Measurements from ENCODE around the gene ZNF804A.

The ZNF804A gene

DNA sequence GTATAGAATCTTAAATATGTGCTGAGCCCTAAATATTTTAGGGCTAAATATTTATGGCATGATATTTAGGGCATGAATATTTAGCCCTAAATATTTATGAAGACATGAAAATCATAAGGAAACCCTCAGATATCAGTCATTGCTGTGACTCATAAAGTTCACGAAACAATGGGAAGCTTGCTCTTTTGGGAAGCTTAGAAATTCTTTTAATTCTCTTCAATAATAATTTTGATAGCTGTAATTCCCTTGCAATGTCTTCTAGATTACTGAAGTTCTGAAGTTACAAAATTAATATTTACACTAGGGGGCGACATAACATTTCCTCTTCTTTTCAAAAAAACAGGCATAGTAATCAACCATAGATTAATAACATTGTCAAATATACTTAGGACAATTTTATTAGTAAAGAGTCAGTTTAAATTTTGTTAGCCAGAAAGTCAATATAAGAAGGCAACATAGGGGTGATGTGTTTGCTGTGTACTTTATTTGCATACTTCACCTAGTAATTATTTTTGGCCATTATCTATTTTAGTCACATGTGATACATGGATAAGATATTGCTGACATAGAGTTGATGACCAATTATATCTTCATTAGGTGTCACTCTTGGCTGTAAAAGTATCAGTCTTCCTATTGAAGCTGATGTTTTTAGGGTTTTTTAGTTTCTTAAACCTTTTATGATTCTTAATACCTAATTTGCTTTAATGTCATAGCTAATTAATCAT lies 13.2 kb downstream of the ZNF804A start:
- FAIRE-seq = no peak

DNA sequence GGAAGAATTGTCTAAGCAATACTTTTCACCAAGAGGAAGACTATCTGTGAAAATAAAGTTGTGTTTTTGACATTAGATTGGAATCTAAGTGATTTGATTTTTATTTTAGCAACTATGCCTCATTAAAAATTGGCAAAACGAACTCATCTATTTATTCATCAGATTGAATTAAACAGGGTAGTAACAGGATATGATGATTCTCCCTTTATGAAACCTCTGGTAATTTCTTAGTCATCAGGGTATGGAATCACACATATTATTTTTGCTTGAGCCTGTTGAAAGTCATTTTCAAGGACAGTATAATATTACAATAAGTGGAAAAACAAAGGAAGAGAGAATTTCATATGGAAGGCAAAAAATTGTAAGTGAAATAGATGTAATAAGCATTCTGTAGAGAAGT lies 22.0 kb downstream of the ZNF804A start:
- FAIRE-seq = no peak

DNA sequence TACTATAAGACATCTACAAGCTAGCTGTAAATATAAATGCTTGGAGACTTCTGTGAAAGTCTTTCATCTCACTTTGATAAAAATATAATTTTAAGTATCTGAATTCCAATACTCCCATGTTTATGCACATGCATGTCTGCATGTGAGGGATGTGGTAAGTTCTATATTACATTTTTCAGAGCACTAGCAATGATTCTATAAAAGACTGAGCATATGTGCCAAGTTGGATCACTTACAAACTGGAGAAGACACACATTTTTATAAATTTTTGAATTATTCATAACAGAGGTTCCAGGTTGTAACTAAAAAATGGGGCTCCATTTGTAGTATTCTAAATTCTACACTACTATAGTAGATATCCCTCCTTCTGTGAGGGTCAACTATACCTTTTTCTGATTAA lies 26.0 kb downstream of the ZNF804A start:
- no peak for FAIRE-seq

DNA sequence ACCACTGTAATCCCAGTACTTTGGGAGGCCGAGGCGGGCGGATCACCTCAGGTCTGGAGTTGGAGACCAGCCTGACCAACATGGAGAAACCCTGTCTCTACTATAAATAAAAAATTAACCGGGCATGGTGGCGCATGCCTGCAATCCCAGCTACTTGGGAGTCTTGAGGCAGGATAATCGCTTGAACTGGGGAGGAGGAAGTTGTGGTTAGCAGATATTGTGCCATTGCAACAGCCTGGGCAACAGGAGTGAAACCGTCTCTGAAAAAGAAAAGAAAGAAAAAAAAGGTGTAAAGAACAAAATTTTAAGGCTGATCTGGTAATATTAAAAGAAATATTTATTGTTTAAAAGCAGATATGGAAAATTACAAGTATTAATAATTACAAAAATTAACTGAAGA lies 29.7 kb downstream of the ZNF804A start:
- FAIRE-seq = no peak

DNA sequence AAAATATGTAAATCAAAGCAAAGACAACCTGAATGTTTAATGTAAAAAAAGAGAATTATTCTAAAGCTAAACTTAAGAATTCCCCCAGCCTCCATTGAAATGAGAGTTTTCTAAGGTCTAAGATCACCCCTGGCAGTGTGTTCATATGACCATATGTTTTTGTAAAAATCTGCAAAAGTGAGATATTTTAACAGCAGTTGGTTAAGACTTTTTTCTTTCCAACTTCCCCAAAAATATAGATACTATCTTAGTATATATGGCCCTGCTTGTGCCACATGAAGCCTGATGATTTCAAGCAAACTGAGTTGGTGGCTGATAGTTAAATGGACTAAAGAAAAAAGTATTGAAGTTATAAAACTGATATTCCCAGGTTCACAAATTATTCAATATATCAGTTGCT lies 35.4 kb downstream of the ZNF804A start:
- no peak for FAIRE-seq

DNA sequence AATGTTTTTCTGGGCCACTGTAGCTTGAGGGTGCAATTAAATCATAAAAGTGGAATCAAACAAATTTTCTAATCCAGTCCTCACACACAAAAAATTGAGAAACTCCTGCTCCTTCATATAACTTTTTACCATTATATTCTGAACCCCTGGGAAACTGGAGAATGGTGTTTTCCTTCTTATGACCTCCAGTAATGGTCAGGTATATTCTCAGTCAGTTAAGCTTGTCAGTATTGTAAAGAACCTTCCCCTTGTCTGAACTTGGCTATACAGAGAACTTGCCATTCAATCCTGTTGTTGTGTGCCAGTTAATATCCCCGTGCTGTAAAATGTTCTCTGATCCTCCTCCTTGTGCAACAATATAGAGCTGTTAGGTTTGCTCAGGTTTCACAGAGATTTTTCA lies 39.5 kb downstream of the ZNF804A start:
- FAIRE-seq = no peak

DNA sequence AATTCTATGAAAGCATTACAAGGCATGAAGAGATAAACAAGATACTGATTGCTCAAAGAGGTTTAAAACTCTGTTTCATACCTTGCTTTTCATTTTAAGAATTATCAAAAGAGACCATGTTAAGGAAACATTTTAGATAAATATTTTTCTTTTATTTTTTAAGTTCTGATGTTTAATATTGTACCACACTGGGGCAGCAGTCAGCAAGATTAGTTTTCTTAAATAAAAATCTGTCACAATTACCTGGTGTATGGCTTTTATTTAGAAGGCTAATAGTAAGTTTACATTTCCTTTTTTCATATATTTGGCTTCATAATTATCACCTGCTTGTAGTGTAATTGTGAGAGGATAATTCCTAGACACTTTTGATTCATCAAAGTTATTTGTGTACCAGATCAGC lies 46.4 kb downstream of the ZNF804A start:
- no peak for FAIRE-seq

DNA sequence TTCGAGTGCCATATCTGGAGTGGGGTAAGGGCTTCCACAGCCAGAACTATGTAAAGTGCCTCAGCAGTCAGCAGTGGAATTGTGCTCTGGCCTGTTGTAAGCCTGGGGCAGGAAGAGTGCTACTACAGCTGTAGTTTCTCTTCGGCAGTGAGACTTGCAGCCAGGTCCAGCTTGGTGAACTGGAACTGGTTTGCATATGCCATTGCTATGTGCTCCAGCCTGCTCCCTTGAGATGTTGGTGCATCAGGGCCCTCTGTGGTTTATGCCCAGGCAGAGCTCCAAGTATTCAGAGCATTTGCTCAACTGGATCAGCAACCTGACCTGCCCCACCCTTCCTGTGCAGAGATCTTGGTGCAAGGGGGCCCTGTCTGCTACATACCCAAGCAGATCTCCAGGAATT lies 47.8 kb downstream of the ZNF804A start:
- no peak for FAIRE-seq

DNA sequence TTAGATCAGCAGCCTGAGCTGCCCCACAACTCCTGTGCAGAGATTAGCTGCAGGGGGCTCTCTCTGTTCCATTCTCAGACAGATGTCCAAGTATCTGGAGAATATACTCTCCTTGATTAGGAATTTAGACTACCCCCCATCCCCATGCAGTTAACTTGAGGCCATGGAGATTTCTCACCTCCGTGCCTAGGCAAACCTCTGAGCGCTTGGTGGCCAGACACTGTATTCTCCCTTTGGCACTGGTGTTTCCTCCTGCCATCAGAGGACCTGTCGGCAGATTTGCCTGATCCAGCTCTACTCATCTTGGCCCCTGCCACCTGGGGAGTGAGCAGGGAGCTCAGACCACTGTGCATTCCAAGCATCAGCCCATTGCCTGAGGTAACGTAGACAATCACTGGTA lies 48.3 kb downstream of the ZNF804A start:
- FAIRE-seq = no peak

DNA sequence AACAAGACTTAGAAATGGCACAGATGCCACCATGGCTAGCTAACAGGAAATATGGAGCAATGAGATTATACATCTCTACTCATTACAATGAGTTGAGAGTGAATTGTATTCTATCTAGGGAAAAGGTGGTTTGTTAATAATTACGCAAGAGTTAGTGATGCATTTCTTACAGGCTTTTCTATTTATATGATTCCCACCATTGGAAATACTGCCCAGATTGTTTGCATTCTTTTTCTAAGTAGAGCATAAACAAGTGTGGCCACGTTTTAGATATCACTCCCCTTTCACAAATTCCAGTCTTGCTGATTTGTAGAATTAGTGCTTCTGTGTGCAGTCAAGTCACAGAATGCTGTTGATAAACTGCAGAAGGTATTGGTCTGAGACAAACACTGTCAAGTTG lies 56.6 kb downstream of the ZNF804A start:
- FAIRE-seq = no peak

DNA sequence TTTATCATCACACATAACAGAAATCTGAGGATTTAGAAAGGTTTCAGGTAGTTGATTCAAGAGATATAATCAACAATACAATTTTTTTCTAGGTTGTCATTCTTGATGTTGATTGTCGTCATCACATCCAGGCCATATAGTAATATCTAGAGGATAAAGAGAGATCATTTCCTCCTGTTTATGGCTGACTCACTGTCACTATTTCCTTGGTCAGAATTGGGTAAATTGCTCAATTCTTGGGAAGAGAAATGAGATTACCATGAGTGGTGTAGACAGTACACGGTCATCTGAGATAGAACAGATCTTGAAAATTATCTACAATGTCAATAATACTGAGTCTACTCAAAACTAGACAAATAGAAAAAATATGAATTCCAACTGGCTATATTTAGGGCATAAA lies 78.8 kb downstream of the ZNF804A start:
- FAIRE-seq = no peak

DNA sequence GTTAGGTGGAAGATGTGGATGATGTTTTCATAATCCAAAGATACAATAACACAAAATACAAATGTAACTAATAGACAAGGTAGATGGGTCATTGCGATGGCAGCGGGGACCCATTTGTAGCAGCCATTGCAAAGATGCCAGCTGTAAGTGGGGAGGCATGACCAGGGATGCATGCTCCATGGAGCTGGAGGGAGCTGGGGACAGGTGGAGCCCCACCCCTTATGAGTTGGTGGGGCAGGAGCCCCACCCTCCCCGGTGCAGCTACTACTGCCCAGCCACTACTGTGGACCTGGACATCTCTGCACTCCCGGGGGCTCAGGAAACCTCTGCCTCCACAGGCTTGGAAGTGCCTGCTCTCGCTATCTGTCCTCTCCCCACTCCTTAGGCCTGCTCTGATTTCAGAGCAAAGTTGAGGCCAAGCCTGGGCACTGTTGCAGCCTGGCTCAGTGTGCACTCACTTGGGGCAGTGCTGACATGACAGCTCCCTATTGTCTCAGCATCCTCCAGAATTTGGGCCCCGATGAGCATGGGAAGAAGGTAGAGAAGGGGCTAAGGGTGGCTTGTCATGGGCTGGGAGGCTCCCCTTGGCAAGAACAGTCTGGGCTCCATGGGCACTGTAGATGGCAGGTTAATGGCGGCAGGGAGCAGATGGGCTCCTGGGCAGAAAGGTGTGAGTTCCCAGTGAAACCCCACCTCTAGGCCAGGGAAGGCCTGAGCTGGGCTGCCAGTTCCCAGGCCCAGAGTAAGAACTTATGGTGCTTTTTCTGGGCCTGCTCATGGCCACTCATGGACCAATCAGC lies 81.1 kb downstream of the ZNF804A start:
- no peak for FAIRE-seq

DNA sequence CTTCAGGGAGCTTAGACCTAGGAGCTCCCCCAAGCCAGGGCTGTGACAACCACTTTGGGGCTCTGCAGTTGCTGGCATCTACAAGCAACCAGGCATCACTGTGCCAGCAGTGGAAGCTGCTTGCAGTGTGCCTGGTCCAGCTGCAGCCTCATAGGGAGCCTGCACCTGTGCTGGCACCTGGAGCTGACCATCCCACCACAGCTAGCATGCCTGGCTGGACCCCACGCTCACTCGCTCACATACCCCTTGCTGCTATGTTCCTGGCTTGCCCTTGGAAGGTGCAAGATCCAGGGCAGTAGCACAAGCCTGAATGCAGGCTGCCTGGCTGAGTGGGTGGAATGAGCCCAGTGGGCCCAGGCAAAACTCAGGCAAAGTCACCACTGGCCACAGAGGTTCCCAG lies 82.5 kb downstream of the ZNF804A start:
- FAIRE-seq = no peak

DNA sequence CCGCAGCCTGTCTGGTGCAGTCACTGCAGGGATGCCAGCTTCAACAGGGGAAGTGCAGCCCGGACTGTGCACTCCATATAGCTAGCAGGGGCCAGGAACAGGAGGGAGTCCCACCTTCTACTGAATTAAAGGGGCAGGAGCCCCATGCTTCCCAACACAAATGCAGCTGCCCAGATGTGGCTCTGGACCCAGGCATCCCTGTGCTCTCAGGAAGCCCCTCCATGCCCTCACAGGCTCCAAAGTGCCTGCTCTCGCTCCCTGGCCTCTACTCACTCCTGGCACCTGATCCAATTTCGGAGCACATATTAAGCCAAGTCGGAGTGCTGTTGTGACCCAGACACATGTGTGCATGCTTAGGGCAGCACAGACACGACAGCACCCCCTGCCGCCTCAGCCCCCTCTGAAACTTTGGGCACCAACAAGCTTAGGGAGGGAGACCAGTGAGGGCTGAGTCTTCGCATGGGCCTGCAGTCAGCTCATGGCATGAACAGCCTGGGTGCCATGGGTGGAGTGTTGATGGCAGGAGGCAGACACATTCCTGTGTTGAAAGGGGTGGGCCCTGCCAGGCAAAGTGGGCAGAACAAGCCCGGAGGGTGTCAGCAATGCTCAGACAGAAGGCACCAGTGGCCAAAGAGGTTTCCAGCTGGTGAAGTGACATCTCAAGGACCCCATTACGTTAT lies 83.5 kb downstream of the ZNF804A start:
- no peak for FAIRE-seq

DNA sequence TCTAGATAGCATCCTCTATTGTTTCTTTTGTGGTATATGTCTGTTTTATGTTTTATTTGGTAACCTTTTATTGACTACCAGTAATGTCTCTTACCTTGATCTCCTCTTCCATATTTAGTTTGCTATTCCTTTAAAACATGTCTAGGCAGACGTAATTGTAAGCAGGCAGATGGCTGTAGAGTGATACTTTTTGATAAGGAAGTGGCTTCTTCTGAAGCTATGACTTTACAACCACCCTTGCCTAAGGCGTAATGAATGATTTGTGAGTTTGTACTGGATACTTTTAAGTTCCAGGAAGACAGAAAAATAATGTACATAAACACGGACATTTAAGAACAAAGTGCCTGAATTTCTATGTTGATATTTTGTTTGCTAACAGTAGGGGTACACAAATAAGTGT lies 85.6 kb downstream of the ZNF804A start:
- no peak for FAIRE-seq

DNA sequence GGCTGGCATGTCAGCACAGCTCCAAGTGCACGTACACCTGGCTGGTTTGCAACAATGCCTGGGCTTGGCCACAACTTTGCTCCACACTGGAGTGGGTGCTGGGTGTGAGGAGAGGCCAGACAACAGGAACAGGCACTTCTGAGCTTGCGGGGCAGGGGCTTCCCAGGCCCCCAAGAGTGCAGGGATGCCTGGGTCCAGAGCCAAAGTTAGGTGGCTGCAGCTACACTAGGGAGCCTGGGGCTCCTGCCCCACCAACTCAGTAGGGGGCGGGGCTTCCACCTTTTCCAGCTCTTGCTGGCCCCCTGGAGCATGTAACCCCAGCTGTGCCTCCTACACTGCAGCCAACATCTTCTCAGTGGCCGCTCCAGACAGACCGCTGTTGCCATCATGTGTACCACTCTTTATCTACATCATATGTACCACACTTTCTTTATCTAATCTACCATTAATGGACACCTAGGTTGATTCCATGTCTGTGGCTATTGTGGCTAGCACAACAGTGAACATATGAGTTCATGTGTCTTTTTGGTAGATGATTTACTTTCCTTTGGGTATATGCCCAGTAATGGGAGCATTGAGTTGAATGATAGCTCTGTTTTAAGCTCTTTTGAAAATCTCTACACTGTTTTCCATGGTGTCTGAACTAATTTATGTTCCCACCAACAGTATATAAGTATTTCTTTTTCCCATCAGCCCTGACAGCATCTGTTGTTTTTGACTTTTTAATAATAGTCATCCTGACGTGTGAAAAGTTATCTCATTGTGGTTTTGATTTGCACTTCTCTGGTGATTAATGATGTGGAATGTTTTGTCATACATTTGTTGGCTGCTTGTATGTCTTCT lies 87.9 kb downstream of the ZNF804A start:
- FAIRE-seq = no peak

DNA sequence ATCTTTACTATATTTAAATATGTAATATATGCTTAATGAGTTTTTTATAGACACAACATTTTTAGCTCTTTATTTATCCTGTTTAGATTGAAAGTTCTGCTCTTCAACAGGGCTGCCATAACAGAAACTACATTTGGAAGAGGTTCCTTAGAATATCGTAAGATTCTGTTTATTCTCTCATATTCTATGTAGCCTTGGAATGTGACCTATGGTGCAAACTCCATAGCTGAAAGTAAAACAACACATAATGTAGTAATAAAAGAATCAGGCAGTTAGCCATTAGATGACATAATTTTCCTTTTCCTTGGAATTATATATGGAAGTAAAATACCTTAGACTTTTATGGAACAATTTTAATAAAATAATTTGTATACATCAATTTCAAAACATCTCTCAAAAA lies 91.3 kb downstream of the ZNF804A start:
- no peak for FAIRE-seq

DNA sequence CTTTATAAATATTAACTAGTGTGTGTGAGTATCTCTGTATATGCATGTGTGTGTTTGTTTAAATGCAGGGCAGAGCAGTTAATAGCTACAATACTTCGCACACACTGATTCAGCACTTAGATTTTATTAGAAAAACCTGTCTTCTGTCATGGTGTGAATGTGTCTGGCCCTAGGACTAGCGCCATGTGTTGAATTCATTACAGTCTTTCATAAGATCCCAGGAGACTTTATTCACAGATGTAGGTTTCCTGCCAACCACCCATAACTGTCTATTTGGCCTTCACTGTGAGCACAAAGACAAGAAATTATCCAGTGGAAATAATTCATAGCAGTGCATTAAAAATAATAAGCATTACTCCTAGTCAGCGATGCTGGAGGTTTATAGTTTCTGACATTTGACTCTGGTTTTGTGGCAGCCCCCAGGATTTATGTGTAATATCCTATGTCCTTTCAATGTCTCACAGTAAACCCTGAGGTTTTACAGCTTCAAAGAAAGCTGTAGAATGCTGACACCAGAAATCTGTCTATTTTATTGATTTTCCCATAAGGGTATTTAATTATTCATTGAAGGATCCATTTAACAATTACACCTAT lies 93.9 kb downstream of the ZNF804A start:
- no peak for FAIRE-seq

DNA sequence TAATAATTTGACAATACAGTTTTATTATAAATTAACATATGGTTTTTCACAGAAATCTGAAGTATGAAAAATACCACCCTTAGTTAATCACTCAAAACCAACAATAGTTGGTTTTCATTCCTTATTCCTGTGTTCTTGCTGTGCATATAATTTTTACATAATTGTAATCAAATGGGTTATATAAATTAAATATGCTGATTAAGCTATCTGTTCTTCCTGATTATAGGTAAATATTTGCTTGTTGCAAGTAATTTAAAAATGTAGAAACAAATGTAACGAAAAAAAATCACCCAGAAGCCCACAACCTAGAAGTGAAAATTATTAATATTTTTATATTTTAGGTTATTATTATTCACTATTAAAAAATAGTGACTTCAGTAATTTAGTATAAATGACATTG lies 98.3 kb downstream of the ZNF804A start:
- no peak for FAIRE-seq

DNA sequence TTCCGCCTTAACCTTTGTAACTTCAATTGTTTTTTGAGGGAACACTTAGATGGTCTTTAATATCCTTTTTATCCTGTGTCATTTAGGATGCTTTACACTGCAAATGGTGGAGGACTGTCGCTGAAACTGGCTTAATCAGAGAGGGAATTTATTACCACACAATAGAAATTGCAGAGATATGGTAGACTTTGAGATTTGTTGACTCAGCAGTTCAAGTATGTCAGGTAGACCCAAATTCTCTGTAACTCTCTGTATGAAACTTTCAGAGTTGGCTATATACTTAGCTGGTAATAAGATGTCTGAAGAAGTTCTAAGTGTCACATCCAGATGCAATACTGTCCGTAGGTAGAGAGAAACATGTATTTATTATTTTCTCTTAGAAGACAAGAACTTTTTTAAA lies 100.1 kb downstream of the ZNF804A start:
- no peak for FAIRE-seq

DNA sequence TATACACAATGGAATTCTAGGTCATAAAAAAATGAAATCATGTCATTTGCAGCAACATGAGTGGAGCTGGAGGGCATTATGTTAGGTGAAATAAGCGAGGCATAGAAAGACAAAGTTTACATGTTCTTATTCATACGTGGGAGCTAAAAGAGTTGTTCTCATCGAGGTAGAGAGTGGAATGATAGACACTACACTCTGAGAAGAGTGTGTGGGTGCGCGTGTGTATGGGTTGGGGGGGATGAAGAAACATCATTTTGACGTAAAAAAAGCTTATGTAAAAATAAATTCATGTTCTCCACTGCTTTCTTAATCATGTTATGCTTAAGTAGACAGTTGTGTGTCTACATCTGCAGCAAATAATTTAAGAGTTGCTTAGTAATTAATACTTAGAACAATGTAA lies 123.6 kb downstream of the ZNF804A start:
- FAIRE-seq = no peak

DNA sequence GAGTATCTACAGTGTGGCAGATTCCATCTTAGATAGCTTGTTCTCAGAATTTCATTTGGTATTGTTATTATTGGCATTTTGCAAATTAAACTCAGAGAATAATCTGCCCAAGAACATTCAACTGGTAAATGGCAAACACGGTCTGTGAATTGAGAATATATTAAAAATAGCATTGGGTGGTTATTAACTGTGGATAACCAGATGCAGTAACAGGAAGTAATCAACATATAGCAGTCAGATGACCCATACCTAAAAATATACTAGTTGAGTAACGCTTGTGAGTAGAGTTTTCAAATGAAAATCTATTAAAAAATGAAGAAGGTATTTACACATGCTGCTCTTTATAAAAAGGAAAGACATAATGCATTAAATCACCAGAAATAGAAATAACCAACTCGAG lies 129.5 kb downstream of the ZNF804A start:
- no peak for FAIRE-seq

DNA sequence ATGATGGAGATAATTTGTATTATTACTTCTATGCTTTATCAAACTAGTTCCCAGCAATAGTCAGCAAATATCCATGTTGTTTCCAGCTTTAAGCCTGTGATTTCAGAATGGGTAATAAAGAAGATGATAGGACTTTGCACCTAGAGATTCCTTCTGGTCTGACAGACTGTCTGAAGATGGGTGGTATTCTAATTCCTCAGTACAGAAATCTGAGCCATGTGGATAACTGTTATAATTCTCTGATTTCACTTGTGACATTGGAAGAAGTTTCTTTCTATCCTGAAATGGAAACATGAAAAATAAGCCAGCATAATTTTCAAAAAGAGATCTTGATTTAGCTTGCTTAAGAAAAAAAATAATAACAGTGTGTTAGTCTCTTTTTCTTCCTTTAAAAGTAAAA lies 130.1 kb downstream of the ZNF804A start:
- no peak for FAIRE-seq

Data from colon (tissue), 2 donors.